ENCODE results near the gene FBXL17.

The FBXL17 gene

GRCh38 chr5:107930092-107930491, 451.8 kb downstream of the FBXL17 start:
- no peak for DNase-seq (ENCODE audit: low read depth)
- H3K4me3 ChIP-seq (ENCODE audit: low read depth, low read length) = no peak overlapping the region
- no peak for TF ChIP-seq CTCF (IDR thresholded peaks at IDR 0.05; ENCODE audit: control insufficient read depth, extremely low read depth, insufficient read depth)

- TF ChIP-seq CTCF (IDR thresholded peaks at IDR 0.05; ENCODE audit: control insufficient read depth, extremely low read depth, insufficient read depth) = no peak
- no peak for DNase-seq (ENCODE audit: low read depth)
Observed at GRCh38 chr5:107929080-107929479, 452.8 kb downstream of the FBXL17 start.

GRCh38 chr5:107926121-107926520, 455.8 kb downstream of the FBXL17 start:
- H3K4me3 ChIP-seq (ENCODE audit: low read depth, low read length) = no peak overlapping the region
- DNase-seq (ENCODE audit: low read depth) = no peak
- no peak for TF ChIP-seq CTCF (IDR thresholded peaks at IDR 0.05; ENCODE audit: control insufficient read depth, extremely low read depth, insufficient read depth)

More at GRCh38 chr5:107929080-107929479, 452.8 kb downstream of the FBXL17 start:
- no peak overlapping the region for H3K4me3 ChIP-seq (ENCODE audit: low read depth, low read length)

GRCh38 chr5:107925200-107925599, 456.7 kb downstream of the FBXL17 start:
- no peak overlapping the region for H3K4me3 ChIP-seq (ENCODE audit: low read depth, low read length)
- DNase-seq (ENCODE audit: low read depth) = no peak
- TF ChIP-seq CTCF (IDR thresholded peaks at IDR 0.05; ENCODE audit: control insufficient read depth, extremely low read depth, insufficient read depth) = no peak

GRCh38 chr5:107919969-107920368, 461.9 kb downstream of the FBXL17 start:
- no peak overlapping the region for H3K4me3 ChIP-seq (ENCODE audit: low read depth, low read length)
- DNase-seq (ENCODE audit: low read depth) = no peak
- TF ChIP-seq CTCF (IDR thresholded peaks at IDR 0.05; ENCODE audit: control insufficient read depth, extremely low read depth, insufficient read depth) = no peak

- no peak for TF ChIP-seq CTCF (IDR thresholded peaks at IDR 0.05; ENCODE audit: control insufficient read depth, extremely low read depth, insufficient read depth)
- no peak for DNase-seq (ENCODE audit: low read depth)
- no peak overlapping the region for H3K4me3 ChIP-seq (ENCODE audit: low read depth, low read length)
Observed at GRCh38 chr5:107919361-107919760, 462.5 kb downstream of the FBXL17 start.

- peak; percentile 53 for DNase-seq (ENCODE audit: low read depth)
- no peak overlapping the region for H3K4me3 ChIP-seq (ENCODE audit: low read depth, low read length)
- TF ChIP-seq CTCF (IDR thresholded peaks at IDR 0.05; ENCODE audit: control insufficient read depth, extremely low read depth, insufficient read depth) = no peak
Observed at GRCh38 chr5:107917983-107918382, 463.9 kb downstream of the FBXL17 start.
